Mesenchymal stem cell (in vitro differentiated cells and primary cell): ENCODE results near the gene DDX31.
A peak's percentile ranks its signal among the peaks of the same experiment; 100 is the strongest.

Experiments
- DNase-seq: peaks from one replicate; pipeline ENCODE4 v3.0.0-alpha.2; 2013
- H2AFZ ChIP-seq: one replicate; pipeline ENCODE4 v1.6.1; 2013; ENCODE audit warnings: low read depth, mild to moderate bottlenecking, control low read depth, inconsistent platforms, low read length, moderate library complexity
- H2AK5ac ChIP-seq: 2 replicates; pipeline ENCODE4 v1.6.1; 2013; ENCODE audit warnings: low read length, moderate library complexity, mild to moderate bottlenecking, inconsistent platforms; ENCODE audit not compliant: severe bottlenecking
- H2BK120ac ChIP-seq: one replicate; pipeline ENCODE4 v1.6.1; 2013; ENCODE audit warnings: low read depth, mild to moderate bottlenecking, inconsistent platforms, low read length, moderate library complexity
- H2BK12ac ChIP-seq, 2 experiments: one replicate each; pipeline ENCODE4 v1.6.1; 2013; ENCODE audit warnings: inconsistent platforms in 2 of 2, low read length in 2 of 2, mild to moderate bottlenecking in 2 of 2, moderate library complexity in 2 of 2, control low read depth in 1 of 2
- H2BK15ac ChIP-seq: one replicate; pipeline ENCODE4 v1.6.1; 2013; ENCODE audit warnings: mild to moderate bottlenecking, low read depth, inconsistent platforms; ENCODE audit not compliant: poor library complexity, severe bottlenecking
- H2BK5ac ChIP-seq: 2 replicates; pipeline ENCODE4 v1.6.1; 2013; ENCODE audit warnings: low read depth, mild to moderate bottlenecking, low read length, control low read depth, inconsistent platforms; ENCODE audit not compliant: poor library complexity, severe bottlenecking
- H3K14ac ChIP-seq, 2 experiments: one replicate each; pipeline ENCODE4 v1.6.1; 2013; ENCODE audit warnings: inconsistent platforms in 2 of 2, low read length in 2 of 2, control low read depth in 1 of 2, mild to moderate bottlenecking in 1 of 2, moderate library complexity in 1 of 2
- H3K18ac ChIP-seq, 2 experiments: one replicate each; pipeline ENCODE4 v1.6.1; 2013; ENCODE audit warnings: inconsistent platforms in 2 of 2, low read length in 2 of 2, control low read depth in 1 of 2, low read depth in 1 of 2, mild to moderate bottlenecking in 1 of 2
- H3K23ac ChIP-seq, 2 experiments: one replicate each; pipeline ENCODE4 v1.6.1; 2013; ENCODE audit warnings: inconsistent platforms in 2 of 2, low read length in 2 of 2, mild to moderate bottlenecking in 2 of 2, moderate library complexity in 2 of 2, control low read depth in 1 of 2
- H3K27ac ChIP-seq: 2 replicates; pipeline ENCODE4 v1.5.1; 2013; ENCODE audit warnings: mild to moderate bottlenecking, moderate library complexity, low read length, control low read depth, inconsistent platforms; ENCODE audit not compliant: poor library complexity, severe bottlenecking
- H3K27me3 ChIP-seq, 2 experiments: 2 replicates each; pipeline versions ENCODE4 v1.6.1 to v1.7.0; 2013; ENCODE audit warnings: low read length in 2 of 2, mild to moderate bottlenecking in 2 of 2, moderate library complexity in 2 of 2, control low read depth in 1 of 2, inconsistent platforms in 1 of 2; ENCODE audit not compliant: control insufficient read depth in 1 of 2, insufficient read depth in 1 of 2
- H3K36me3 ChIP-seq, 2 experiments: 2 replicates each; pipeline versions ENCODE4 v1.6.1 to v1.7.0; 2013; ENCODE audit warnings: low read length in 2 of 2, control low read depth in 1 of 2, inconsistent platforms in 1 of 2, low read depth in 1 of 2, mild to moderate bottlenecking in 1 of 2; ENCODE audit not compliant: insufficient read depth in 2 of 2, control insufficient read depth in 1 of 2
- H3K4ac ChIP-seq, 2 experiments: one replicate each; pipeline ENCODE4 v1.6.1; 2013; ENCODE audit warnings: inconsistent platforms in 2 of 2, low read length in 2 of 2, mild to moderate bottlenecking in 2 of 2, moderate library complexity in 2 of 2, control low read depth in 1 of 2, low read depth in 1 of 2
- H3K4me1 ChIP-seq: 2 replicates; pipeline ENCODE4 v1.6.1; 2013; ENCODE audit warnings: low read depth, low read length, control low read depth; ENCODE audit not compliant: control insufficient read depth, insufficient read depth
- H3K4me2 ChIP-seq: 2 replicates; pipeline ENCODE4 v1.6.1; 2013; ENCODE audit warnings: low read length, mild to moderate bottlenecking, inconsistent platforms; ENCODE audit not compliant: poor library complexity, severe bottlenecking
- H3K4me3 ChIP-seq, 2 experiments: 2 replicates each; pipeline versions ENCODE4 v1.5.1 to v1.7.0; 2013; ENCODE audit warnings: low read length in 2 of 2, mild to moderate bottlenecking in 2 of 2, control low read depth in 1 of 2, low read depth in 1 of 2; ENCODE audit not compliant: insufficient read depth in 1 of 2
- H3K79me1 ChIP-seq: replicated peaks from 2 replicates; pipeline ENCODE4 v1.6.1; 2013; ENCODE audit warnings: mild to moderate bottlenecking, control low read depth, low read length, inconsistent platforms; ENCODE audit not compliant: poor library complexity, severe bottlenecking
- H3K9ac ChIP-seq: 2 replicates; pipeline ENCODE4 v1.7.0; 2013; ENCODE audit warnings: mild to moderate bottlenecking, low read length, moderate library complexity
- H3K9me3 ChIP-seq: 2 replicates; pipeline ENCODE4 v1.7.0; 2013; ENCODE audit warnings: mild to moderate bottlenecking, low read length; ENCODE audit not compliant: control insufficient read depth
- H4K8ac ChIP-seq: one replicate; pipeline ENCODE4 v1.6.1; 2013; ENCODE audit warnings: inconsistent platforms, mild to moderate bottlenecking, low read length, moderate library complexity
- H4K91ac ChIP-seq: one replicate; pipeline ENCODE4 v1.6.1; 2013; ENCODE audit warnings: mild to moderate bottlenecking, low read length, inconsistent platforms
- WGBS: methylation state at CpG from one replicate; pipeline ENCODE4 v1.1.7; 2013; ENCODE audit warnings: mixed read lengths; 5-methylcytosine and 5-hydroxymethylcytosine counted together

The DDX31 gene

GRCh38 chr9:132547436-132547835 is 122.3 kb downstream of the DDX31 start:
- Histone ChIP-seq H3K36me3 (no peaks in the 10 kb centered on the region), H3K4me3 (no peak overlapping the region), H3K23ac (no peak overlapping the region), H2BK15ac (no peak overlapping the region), H3K79me1 (no peaks in the 10 kb centered on the region), H3K18ac (no peak overlapping the region), H2AK5ac (no peak overlapping the region), H3K27me3 (peaks cover 0 to 79% of the 10 kb centered on the region in 2 experiments), H4K91ac (no peak overlapping the region), H3K14ac (no peak overlapping the region), H3K9me3 (no peaks in the 10 kb centered on the region), H2BK5ac (no peak overlapping the region), H2BK12ac (no peak overlapping the region), H2BK120ac (no peak overlapping the region), H3K4ac (no peak overlapping the region), H3K27ac (no peak overlapping the region), H3K4me1 (peaks cover 23% of the 10 kb centered on the region), H3K9ac (no peak overlapping the region), H2AFZ (no peak overlapping the region), H4K8ac (peak overlapping the region; percentile 10), H3K4me2 (no peak overlapping the region)
- WGBS = 93% methylated on average over 13 of the region's 13 CpGs
- no peak for DNase-seq

GRCh38 chr9:132547052-132547431 is 122.7 kb downstream of the DDX31 start:
- H2AFZ ChIP-seq = no peak overlapping the region
- H2BK120ac ChIP-seq = no peak overlapping the region
- no peak overlapping the region for H2BK5ac ChIP-seq
- no peaks in the 10 kb centered on the region for H3K79me1 ChIP-seq
- no peak for DNase-seq
- no peaks in the 10 kb centered on the region for H3K9me3 ChIP-seq
- H3K4me2 ChIP-seq = no peak overlapping the region
- H2BK15ac ChIP-seq = no peak overlapping the region
- H3K4me1 ChIP-seq = peaks cover 22% of the 10 kb centered on the region
- peaks cover 0 to 78% of the 10 kb centered on the region in 2 experiments for H3K27me3 ChIP-seq
- no peak overlapping the region for H4K91ac ChIP-seq
- no peak overlapping the region for H3K4me3 ChIP-seq
- H2AK5ac ChIP-seq = peak overlapping the region; percentile 10
- no peak overlapping the region for H2BK12ac ChIP-seq
- no peak overlapping the region for H3K14ac ChIP-seq
- H3K27ac ChIP-seq = no peak overlapping the region
- no peak overlapping the region for H3K4ac ChIP-seq
- H3K23ac ChIP-seq = no peak overlapping the region
- no peak overlapping the region for H3K18ac ChIP-seq
- H3K9ac ChIP-seq = no peak overlapping the region
- peak overlapping the region; percentile 10 for H4K8ac ChIP-seq
- WGBS = 79% methylated on average over 7 of the region's 7 CpGs
- H3K36me3 ChIP-seq = no peaks in the 10 kb centered on the region

GRCh38 chr9:132546148-132547051 is 123.4 kb downstream of the DDX31 start:
- Histone ChIP-seq H2BK120ac (peak overlapping the region; percentile 15), H3K18ac (peak overlapping the region; percentile 40 to 73), H3K79me1 (no peaks in the 10 kb centered on the region), H3K14ac (peak overlapping the region in 1 of 2 experiments; percentile 90), H2BK5ac (no peak overlapping the region), H3K27ac (no peak overlapping the region), H3K9me3 (no peaks in the 10 kb centered on the region), H2BK12ac (peak overlapping the region; percentile 72 to 76), H3K23ac (no peak overlapping the region), H3K4me2 (peak overlapping the region; percentile 80), H3K36me3 (no peaks in the 10 kb centered on the region), H3K4me1 (peaks cover 20% of the 10 kb centered on the region), H3K4ac (peak overlapping the region; percentile 29 to 42), H2AFZ (peak overlapping the region; percentile 30), H3K27me3 (peaks cover 0 to 78% of the 10 kb centered on the region in 2 experiments), H3K4me3 (no peak overlapping the region), H4K8ac (peak overlapping the region; percentile 80), H4K91ac (peak overlapping the region; percentile 93), H3K9ac (no peak overlapping the region), H2AK5ac (no peak overlapping the region), H2BK15ac (peak overlapping the region; percentile 45)
- peak; percentile 49 for DNase-seq
- WGBS = 4% methylated on average over 27 of the region's 27 CpGs

- no peak for DNase-seq
- Histone ChIP-seq H3K18ac (no peak overlapping the region), H2BK12ac (peak overlapping the region in 1 of 2 experiments; percentile 40), H4K8ac (no peak overlapping the region), H3K9ac (no peak overlapping the region), H3K4me3 (no peak overlapping the region), H3K27ac (no peak overlapping the region), H3K9me3 (no peaks in the 10 kb centered on the region), H3K79me1 (no peaks in the 10 kb centered on the region), H3K14ac (no peak overlapping the region), H2BK5ac (no peak overlapping the region), H3K27me3 (peaks cover 0 to 80% of the 10 kb centered on the region in 2 experiments), H3K23ac (no peak overlapping the region), H3K36me3 (no peaks in the 10 kb centered on the region), H2BK15ac (no peak overlapping the region), H3K4ac (no peak overlapping the region), H2AK5ac (no peak overlapping the region), H3K4me2 (no peak overlapping the region), H2AFZ (no peak overlapping the region), H4K91ac (no peak overlapping the region), H2BK120ac (no peak overlapping the region), H3K4me1 (peaks cover 20% of the 10 kb centered on the region)
- 92% methylated on average over 9 of the region's 9 CpGs for WGBS
Observed at GRCh38 chr9:132545578-132545977, 124.2 kb downstream of the DDX31 start.
